PFSK-1 (cell line): Measurements from ENCODE around the gene NSG2.

Source experiments
- FOXP2 ChIP-seq: optimal IDR thresholded peaks from 2 replicates; pipeline ENCODE3; 2011; ENCODE audit warnings: borderline replicate concordance, control low read depth, inconsistent platforms; ENCODE audit not compliant: insufficient read depth; ENCODE audit errors: extremely low read length, extremely low read depth
- POLR2AphosphoS5 ChIP-seq: IDR thresholded peaks from 2 replicates; pipeline ENCODE4 v1.6.1; 2012; ENCODE audit warnings: low read depth, mild to moderate bottlenecking, control low read depth, low read length, moderate library complexity
- SIN3A ChIP-seq: IDR thresholded peaks from 2 replicates; pipeline ENCODE4 v1.6.1; 2012; ENCODE audit warnings: mild to moderate bottlenecking, low read length, moderate library complexity, borderline replicate concordance; ENCODE audit not compliant: insufficient read depth
- TAF1 ChIP-seq: IDR thresholded peaks from 2 replicates; pipeline ENCODE4 v1.6.1; 2012; ENCODE audit warnings: low read length, control low read depth, borderline replicate concordance; ENCODE audit not compliant: insufficient read depth
- TF ChIP-seq, protein P1 (sequence below), 2 experiments: IDR thresholded peaks; 2 replicates each; pipeline versions ENCODE4 v1.6.1 to v1.8.0; 2011 to 2012; ENCODE audit warnings: low read depth in 2 of 2, low read length in 2 of 2, control low read depth in 1 of 2, inconsistent platforms in 1 of 2, mild to moderate bottlenecking in 1 of 2, moderate library complexity in 1 of 2; ENCODE audit not compliant: insufficient read depth in 1 of 2

NSG2 gene

DNA sequence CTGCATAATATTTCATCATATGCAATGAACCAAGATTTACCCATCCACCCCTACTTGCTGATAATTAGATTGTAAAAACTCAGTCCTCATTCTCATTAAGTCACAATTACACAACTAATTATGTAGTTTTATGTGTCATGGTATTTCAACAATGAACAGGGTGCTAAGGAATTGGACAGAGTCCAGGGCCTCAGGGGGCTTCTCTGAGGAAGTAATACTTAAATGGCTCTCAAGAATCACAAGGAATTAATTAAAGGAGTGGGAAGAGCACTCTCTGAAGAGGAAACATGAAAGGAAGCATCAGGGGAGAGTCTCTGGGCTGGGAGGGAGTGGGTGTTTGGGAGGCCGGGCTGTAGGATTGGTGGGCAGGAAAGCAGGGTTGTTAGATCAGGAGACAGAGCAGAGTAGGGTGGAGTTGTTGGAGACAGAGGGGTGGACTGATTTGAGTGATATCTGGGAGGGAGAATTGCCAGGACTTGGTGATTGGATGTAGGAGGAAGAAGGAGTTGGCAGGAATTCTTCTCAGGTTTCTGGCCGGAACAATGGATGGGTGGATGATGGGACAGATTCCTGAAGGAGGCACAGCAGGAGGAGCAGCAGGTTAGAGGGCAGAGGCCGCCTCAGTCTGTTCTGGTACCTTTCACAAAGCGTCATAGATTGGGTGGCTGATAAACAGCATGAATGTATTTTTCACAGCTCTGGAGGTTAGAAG lies 23.0 kb upstream of the NSG2 start:
- no peak for TF ChIP-seq POLR2AphosphoS5
- no peak for TF ChIP-seq SIN3A
- no peak for TF ChIP-seq TAF1
- TF ChIP-seq, protein P1, sequence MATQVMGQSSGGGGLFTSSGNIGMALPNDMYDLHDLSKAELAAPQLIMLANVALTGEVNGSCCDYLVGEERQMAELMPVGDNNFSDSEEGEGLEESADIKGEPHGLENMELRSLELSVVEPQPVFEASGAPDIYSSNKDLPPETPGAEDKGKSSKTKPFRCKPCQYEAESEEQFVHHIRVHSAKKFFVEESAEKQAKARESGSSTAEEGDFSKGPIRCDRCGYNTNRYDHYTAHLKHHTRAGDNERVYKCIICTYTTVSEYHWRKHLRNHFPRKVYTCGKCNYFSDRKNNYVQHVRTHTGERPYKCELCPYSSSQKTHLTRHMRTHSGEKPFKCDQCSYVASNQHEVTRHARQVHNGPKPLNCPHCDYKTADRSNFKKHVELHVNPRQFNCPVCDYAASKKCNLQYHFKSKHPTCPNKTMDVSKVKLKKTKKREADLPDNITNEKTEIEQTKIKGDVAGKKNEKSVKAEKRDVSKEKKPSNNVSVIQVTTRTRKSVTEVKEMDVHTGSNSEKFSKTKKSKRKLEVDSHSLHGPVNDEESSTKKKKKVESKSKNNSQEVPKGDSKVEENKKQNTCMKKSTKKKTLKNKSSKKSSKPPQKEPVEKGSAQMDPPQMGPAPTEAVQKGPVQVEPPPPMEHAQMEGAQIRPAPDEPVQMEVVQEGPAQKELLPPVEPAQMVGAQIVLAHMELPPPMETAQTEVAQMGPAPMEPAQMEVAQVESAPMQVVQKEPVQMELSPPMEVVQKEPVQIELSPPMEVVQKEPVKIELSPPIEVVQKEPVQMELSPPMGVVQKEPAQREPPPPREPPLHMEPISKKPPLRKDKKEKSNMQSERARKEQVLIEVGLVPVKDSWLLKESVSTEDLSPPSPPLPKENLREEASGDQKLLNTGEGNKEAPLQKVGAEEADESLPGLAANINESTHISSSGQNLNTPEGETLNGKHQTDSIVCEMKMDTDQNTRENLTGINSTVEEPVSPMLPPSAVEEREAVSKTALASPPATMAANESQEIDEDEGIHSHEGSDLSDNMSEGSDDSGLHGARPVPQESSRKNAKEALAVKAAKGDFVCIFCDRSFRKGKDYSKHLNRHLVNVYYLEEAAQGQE (IDR thresholded peaks at IDR 0.05; ENCODE audit: insufficient read depth in 1 of 2, low read depth in 2 of 2, low read length in 2 of 2): no peak
- TF ChIP-seq FOXP2: no peak

DNA sequence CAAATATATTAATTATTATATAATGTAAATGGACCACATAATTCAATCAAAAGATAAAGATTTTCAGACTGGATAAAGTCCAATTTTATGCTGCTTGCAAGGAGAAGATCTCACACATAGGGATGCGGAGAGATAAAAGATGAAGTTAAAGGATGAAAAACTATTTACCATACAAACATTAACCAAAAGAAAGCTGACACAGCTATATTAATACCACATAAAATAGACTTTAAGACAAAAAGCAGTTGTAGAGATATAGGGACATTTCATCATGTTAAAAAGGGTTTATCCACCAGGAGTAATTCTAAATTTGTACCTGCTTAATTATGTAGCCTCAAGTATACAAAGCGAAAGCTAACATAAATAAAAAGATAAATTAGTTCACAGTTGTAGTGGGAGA lies 15.2 kb upstream of the NSG2 start:
- no peak for TF ChIP-seq FOXP2
- TF ChIP-seq POLR2AphosphoS5: no peak
- TF ChIP-seq, protein P1 (IDR thresholded peaks at IDR 0.05; ENCODE audit: insufficient read depth in 1 of 2, low read depth in 2 of 2, low read length in 2 of 2): no peak
- TF ChIP-seq TAF1: no peak
- no peak for TF ChIP-seq SIN3A

DNA sequence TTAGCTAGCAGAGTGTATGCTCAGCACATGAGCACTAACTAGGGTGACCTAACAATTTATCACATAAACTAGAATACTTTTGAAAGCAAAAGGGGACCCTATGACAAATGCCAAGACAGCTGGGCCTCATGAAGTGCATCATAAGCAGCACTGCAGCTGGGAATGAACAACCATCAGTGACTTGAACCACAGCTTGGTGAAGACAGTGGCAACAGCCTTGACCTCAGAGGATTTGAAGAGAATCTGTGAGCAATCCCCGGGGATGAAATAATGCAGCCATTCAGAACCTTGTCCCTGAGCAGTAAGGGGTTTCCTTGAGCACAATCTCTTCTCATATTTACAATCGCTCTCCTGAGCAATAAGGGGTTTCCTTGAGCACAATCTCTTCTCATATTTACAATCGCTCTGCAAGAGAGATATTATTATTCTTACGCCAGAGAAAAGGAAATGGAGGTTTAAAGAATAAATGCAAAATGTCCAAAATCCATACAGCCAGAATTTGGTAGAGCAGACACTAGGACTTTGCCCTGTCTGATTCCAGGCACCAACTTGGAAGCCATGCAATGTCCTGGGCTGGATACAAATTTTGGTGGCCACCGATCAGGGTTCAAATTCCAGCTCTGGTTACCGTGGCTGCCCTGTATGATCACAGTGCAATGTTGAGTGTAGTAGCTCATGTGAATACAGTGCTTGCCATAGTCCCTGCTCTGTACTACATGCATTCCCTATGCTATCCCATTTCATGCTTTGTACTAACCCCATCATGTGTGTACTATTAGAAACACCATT lies 846 bp upstream of the NSG2 start:
- TF ChIP-seq SIN3A: no peak
- TF ChIP-seq TAF1: no peak
- TF ChIP-seq POLR2AphosphoS5: no peak

DNA sequence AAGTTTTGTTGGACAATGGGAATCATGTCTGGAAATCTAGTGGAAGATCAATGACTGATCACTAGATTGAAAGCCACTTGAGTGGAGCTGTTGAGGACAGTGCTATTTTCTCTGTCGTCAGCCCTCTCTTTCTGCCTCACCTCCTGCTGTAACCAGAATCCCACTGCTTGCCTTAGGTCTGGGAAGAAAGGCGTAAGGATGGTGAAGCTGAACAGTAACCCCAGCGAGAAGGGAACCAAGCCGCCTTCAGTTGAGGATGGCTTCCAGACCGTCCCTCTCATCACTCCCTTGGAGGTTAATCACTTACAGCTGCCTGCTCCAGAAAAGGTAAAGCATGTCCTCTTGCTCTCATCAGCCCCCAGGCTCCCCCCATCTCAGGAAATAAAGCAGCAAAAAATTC lies 1.1 kb downstream of the NSG2 start:
- no peak for TF ChIP-seq TAF1

DNA sequence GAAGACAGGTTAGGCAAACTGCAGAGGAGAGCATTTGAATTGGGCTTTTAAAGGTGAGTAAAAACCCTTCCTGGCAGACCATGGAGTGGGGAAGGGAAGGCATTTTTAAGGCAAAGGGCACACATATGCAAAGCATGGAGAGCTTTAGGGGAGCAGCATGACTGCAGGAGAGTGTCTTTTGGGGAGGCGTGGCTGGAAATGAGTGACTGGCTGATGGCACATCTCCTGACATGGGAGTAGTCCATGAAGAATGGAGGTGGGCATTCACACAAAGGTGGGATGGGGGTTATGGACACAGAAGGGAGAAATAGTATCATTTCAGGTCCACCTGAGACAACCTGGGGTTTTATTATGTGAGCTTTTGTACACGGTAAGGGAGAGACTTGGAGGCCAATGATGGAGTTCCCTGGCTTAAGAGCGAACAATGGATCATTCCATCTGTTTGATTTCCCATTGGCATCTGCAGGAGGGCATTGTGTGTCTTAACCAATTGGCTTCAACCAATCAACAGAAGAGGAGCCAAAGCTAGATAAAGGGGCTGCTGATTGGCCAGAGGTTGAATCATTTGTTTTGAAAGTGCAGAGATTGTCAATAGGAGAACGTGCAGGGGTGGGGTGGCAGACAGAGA lies 2.1 kb downstream of the NSG2 start:
- no peak for TF ChIP-seq FOXP2
- no peak for TF ChIP-seq TAF1
- TF ChIP-seq SIN3A: no peak

DNA sequence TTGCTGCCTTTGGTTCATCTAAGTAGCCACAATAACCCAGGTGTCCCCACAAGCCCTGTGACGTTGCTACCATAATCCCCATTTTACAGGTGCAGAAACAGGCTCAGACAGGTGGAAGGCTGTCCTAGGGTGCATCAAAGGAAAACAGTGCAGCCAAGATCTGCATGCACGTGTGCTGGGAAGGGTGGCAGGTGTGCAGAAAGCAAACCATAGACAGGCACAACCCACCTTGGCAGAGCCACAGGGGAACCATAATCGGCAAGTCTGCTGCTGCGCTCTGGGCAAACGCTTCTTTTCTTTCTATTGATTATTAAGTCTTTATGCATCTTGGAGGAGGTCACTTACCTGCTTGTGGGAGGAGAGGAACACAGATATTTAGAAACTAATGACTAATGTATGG lies 7.1 kb downstream of the NSG2 start:
- TF ChIP-seq, protein P1 (IDR thresholded peaks at IDR 0.05; ENCODE audit: insufficient read depth in 1 of 2, low read depth in 2 of 2, low read length in 2 of 2): no peak
- TF ChIP-seq SIN3A (no peak), POLR2AphosphoS5 (no peak), TAF1 (no peak), FOXP2 (no peak)
